ENCODE measurements around the gene CRTC2. TPM values are rescaled to one million over a fixed set of nuclear protein-coding genes. Genes with fewer than 3 reads are reported as not detected.
"Not testable (repeated sequence)": the region's sequence is repeated elsewhere in the genome, so short reads cannot be mapped to it uniquely, and the experiment has no call there.

CRTC2 gene
- polyA plus RNA-seq, 1 donor from 2014 or later, result 12.1 TPM

DNA sequence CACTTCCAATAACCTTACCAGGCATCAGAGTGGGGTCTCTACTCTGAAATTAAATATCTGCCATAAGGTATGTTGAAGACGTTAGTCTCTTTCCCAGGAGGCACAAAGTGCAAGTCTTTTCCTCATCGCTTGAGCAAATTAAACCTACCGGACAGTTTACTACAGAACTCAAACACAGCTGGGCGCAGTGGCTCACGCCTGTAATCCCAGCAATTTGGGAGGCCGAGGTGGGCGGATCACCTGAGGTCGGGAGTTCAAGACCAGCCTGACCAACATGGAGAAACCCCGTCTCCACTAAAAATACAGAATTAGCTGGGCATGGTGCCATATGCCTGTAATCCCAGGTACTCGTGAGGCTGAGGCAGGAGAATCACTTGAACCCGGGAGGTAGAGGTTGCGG lies 20.7 kb upstream of the CRTC2 start:
- H3K4me2 ChIP-seq (ENCODE audit: low read length), result not testable (repeated sequence)

DNA sequence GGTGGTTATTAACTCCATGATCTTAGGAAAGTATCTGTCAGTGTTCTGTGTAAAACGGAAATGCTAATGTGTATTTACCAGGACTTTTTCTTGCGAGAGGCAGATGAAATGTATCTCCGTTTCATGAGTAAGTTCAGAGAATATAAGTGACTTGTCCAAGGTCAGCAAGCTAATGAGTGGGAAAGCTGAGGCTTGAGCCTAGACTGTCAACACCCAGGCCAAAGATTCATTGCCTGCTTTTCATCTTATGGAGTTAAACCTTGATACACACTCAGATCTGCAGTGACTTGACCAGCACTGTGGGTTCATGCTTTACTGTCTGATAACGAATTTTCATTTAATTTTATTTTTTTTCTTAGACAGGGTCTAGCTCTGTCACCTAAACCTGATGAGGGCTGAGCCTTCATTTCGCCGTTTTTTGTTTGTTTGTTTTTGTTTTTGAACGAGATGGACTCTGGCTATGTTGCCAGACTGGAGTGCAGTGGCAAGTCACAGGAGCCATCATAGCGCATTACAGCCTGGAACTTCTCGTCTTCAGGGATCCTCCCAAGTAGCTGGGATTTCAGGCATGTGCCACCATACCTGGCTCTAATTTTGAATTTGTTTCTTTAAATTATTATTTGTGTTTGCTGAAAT lies 20.0 kb upstream of the CRTC2 start:
- peak overlapping the region; percentile 61 for H2AFZ ChIP-seq (ENCODE audit: low read depth, low read length)
- peak overlapping the region; percentile 100 for H3K4me3 ChIP-seq (ENCODE audit: low read length)
- H3K79me2 ChIP-seq (replicated peaks; ENCODE audit: insufficient read depth, low read length), result peaks cover 11% of the 10 kb centered on the region
- H4K20me1 ChIP-seq (ENCODE audit: insufficient read depth), result no peaks in the 10 kb centered on the region
- peak overlapping the region; percentile 91 for H3K27ac ChIP-seq (ENCODE audit: low read length)
- peak overlapping the region; percentile 88 for H3K9ac ChIP-seq (ENCODE audit: low read length)
- H3K9me3 ChIP-seq (ENCODE audit: low read length), result no peaks in the 10 kb centered on the region
- no peaks in the 10 kb centered on the region for H3K27me3 ChIP-seq (ENCODE audit: insufficient read depth, low read depth, low read length)
- H3K9me2 ChIP-seq (ENCODE audit: insufficient read depth, low read length), result no peaks in the 10 kb centered on the region
- H3K36me3 ChIP-seq (ENCODE audit: insufficient read depth, low read length), result no peaks in the 10 kb centered on the region
- H3F3A ChIP-seq (ENCODE audit: insufficient read depth, low read length, poor library complexity, severe bottlenecking), result no peaks in the 10 kb centered on the region
- H3K4me2 ChIP-seq (ENCODE audit: low read length), result peak overlapping the region; percentile 59
- TF ChIP-seq MXI1 (conservative IDR thresholded peaks at IDR 0.05; ENCODE audit: poor library complexity, severe bottlenecking), result no peak
- TF ChIP-seq, protein P1, sequence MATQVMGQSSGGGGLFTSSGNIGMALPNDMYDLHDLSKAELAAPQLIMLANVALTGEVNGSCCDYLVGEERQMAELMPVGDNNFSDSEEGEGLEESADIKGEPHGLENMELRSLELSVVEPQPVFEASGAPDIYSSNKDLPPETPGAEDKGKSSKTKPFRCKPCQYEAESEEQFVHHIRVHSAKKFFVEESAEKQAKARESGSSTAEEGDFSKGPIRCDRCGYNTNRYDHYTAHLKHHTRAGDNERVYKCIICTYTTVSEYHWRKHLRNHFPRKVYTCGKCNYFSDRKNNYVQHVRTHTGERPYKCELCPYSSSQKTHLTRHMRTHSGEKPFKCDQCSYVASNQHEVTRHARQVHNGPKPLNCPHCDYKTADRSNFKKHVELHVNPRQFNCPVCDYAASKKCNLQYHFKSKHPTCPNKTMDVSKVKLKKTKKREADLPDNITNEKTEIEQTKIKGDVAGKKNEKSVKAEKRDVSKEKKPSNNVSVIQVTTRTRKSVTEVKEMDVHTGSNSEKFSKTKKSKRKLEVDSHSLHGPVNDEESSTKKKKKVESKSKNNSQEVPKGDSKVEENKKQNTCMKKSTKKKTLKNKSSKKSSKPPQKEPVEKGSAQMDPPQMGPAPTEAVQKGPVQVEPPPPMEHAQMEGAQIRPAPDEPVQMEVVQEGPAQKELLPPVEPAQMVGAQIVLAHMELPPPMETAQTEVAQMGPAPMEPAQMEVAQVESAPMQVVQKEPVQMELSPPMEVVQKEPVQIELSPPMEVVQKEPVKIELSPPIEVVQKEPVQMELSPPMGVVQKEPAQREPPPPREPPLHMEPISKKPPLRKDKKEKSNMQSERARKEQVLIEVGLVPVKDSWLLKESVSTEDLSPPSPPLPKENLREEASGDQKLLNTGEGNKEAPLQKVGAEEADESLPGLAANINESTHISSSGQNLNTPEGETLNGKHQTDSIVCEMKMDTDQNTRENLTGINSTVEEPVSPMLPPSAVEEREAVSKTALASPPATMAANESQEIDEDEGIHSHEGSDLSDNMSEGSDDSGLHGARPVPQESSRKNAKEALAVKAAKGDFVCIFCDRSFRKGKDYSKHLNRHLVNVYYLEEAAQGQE (IDR thresholded peaks at IDR 0.05; ENCODE audit: borderline replicate concordance), result no peak
- no peak for TF ChIP-seq EZH2 (IDR thresholded peaks at IDR 0.05; ENCODE audit: borderline replicate concordance, insufficient read depth, low read length, poor library complexity, severe bottlenecking)
- no peak for TF ChIP-seq POLR2AphosphoS5 (IDR thresholded peaks at IDR 0.05)
- no peak for TF ChIP-seq EP300 (conservative IDR thresholded peaks at IDR 0.05; ENCODE audit: poor library complexity, severe bottlenecking)
- TF ChIP-seq, protein P2, sequence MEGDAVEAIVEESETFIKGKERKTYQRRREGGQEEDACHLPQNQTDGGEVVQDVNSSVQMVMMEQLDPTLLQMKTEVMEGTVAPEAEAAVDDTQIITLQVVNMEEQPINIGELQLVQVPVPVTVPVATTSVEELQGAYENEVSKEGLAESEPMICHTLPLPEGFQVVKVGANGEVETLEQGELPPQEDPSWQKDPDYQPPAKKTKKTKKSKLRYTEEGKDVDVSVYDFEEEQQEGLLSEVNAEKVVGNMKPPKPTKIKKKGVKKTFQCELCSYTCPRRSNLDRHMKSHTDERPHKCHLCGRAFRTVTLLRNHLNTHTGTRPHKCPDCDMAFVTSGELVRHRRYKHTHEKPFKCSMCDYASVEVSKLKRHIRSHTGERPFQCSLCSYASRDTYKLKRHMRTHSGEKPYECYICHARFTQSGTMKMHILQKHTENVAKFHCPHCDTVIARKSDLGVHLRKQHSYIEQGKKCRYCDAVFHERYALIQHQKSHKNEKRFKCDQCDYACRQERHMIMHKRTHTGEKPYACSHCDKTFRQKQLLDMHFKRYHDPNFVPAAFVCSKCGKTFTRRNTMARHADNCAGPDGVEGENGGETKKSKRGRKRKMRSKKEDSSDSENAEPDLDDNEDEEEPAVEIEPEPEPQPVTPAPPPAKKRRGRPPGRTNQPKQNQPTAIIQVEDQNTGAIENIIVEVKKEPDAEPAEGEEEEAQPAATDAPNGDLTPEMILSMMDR (IDR thresholded peaks at IDR 0.05; ENCODE audit: poor library complexity, severe bottlenecking), result no peak
- TF ChIP-seq RAD21 (conservative IDR thresholded peaks at IDR 0.05), result no peak
- TF ChIP-seq SMC3 (conservative IDR thresholded peaks at IDR 0.05; ENCODE audit: poor library complexity), result no peak
- TF ChIP-seq TAF1 (IDR thresholded peaks at IDR 0.05; ENCODE audit: low read depth), result no peak

More for the DNA sequence above, 20.7 kb upstream of the CRTC2 start:
- not testable (repeated sequence) for H2AFZ ChIP-seq (ENCODE audit: low read depth, low read length); H3K9me2 ChIP-seq (ENCODE audit: insufficient read depth, low read length); H4K20me1 ChIP-seq (ENCODE audit: insufficient read depth); H3K27ac ChIP-seq (ENCODE audit: low read length); H3K27me3 ChIP-seq (ENCODE audit: insufficient read depth, low read depth, low read length); H3F3A ChIP-seq (ENCODE audit: insufficient read depth, low read length, poor library complexity, severe bottlenecking); H3K36me3 ChIP-seq (ENCODE audit: insufficient read depth, low read length); H3K9ac ChIP-seq (ENCODE audit: low read length); H3K9me3 ChIP-seq (ENCODE audit: low read length)
- H3K4me3 ChIP-seq (ENCODE audit: low read length), result peak overlapping the region; percentile 100
- peaks cover 11% of the 10 kb centered on the region for H3K79me2 ChIP-seq (replicated peaks; ENCODE audit: insufficient read depth, low read length)

Measured in neural cell (in vitro differentiated cells).